ENCODE measurements around the gene ZNF124.

Gene ZNF124

GRCh38 chr1:247212012-247212411 is 40.2 kb upstream of the ZNF124 start:
- no peak for TF ChIP-seq EP300 (IDR thresholded peaks at IDR 0.05; ENCODE audit: borderline replicate concordance)
- no peak for TF ChIP-seq USF1 (IDR thresholded peaks at IDR 0.05)
- TF ChIP-seq CEBPB (IDR thresholded peaks at IDR 0.05): no peak

- TF ChIP-seq ZBTB7A (IDR thresholded peaks at IDR 0.05; ENCODE audit: low read depth) (no peak), USF1 (IDR thresholded peaks at IDR 0.05) (no peak), MAX (IDR thresholded peaks at IDR 0.05) (no peak), FOXM1 (IDR thresholded peaks at IDR 0.05; ENCODE audit: borderline replicate concordance, low read depth) (no peak), EP300 (IDR thresholded peaks at IDR 0.05; ENCODE audit: borderline replicate concordance) (no peak), YY1 (IDR thresholded peaks at IDR 0.05; ENCODE audit: low read depth) (no peak), TEAD4 (IDR thresholded peaks at IDR 0.05) (no peak), EGR1 (IDR thresholded peaks at IDR 0.05) (no peak), TCF12 (IDR thresholded peaks at IDR 0.05; ENCODE audit: low read depth) (no peak), CREB1 (IDR thresholded peaks at IDR 0.05; ENCODE audit: low read depth) (no peak), TAF1 (IDR thresholded peaks at IDR 0.05; ENCODE audit: low read depth) (no peak), CEBPB (IDR thresholded peaks at IDR 0.05) (no peak), RAD21 (IDR thresholded peaks at IDR 0.05; ENCODE audit: low read depth) (no peak), REST (IDR thresholded peaks at IDR 0.05; ENCODE audit: low read depth) (no peak)
These were observed 39.5 kb upstream of the ZNF124 start for GRCh38 chr1:247211339-247211738.

GRCh38 chr1:247210376-247211117 is 38.7 kb upstream of the ZNF124 start:
- TF ChIP-seq USF1 (IDR thresholded peaks at IDR 0.05) (peak; percentile 8; the same call in 1 of the 2 replicates), EGR1 (IDR thresholded peaks at IDR 0.05) (no peak), CREB1 (IDR thresholded peaks at IDR 0.05; ENCODE audit: low read depth) (peak; percentile 65), YY1 (IDR thresholded peaks at IDR 0.05; ENCODE audit: low read depth) (0 out of 2 replicates have a peak, but pooled peaks have one; percentile 42), ZBTB7A (IDR thresholded peaks at IDR 0.05; ENCODE audit: low read depth) (peak; percentile 79), TAF1 (IDR thresholded peaks at IDR 0.05; ENCODE audit: low read depth) (peak; percentile 90), TEAD4 (IDR thresholded peaks at IDR 0.05) (no peak), NFIC (IDR thresholded peaks at IDR 0.05) (peak; percentile 62), REST (IDR thresholded peaks at IDR 0.05; ENCODE audit: low read depth) (0 out of 2 replicates have a peak, but pooled peaks have one; percentile 4), RAD21 (IDR thresholded peaks at IDR 0.05; ENCODE audit: low read depth) (no peak), TCF12 (IDR thresholded peaks at IDR 0.05; ENCODE audit: low read depth) (peak; percentile 50; the same call in 1 of the 2 replicates), CEBPB (IDR thresholded peaks at IDR 0.05) (no peak), MAX (IDR thresholded peaks at IDR 0.05) (peak; percentile 78), EP300 (IDR thresholded peaks at IDR 0.05; ENCODE audit: borderline replicate concordance) (no peak), FOXM1 (IDR thresholded peaks at IDR 0.05; ENCODE audit: borderline replicate concordance, low read depth) (0 out of 2 replicates have a peak, but pooled peaks have one; percentile 31)

- no peak for TF ChIP-seq YY1 (IDR thresholded peaks at IDR 0.05; ENCODE audit: low read depth)
- TF ChIP-seq ZBTB7A (IDR thresholded peaks at IDR 0.05; ENCODE audit: low read depth): no peak
- no peak for TF ChIP-seq CREB1 (IDR thresholded peaks at IDR 0.05; ENCODE audit: low read depth)
- no peak for TF ChIP-seq TEAD4 (IDR thresholded peaks at IDR 0.05)
- TF ChIP-seq RAD21 (IDR thresholded peaks at IDR 0.05; ENCODE audit: low read depth): no peak
- TF ChIP-seq EP300 (IDR thresholded peaks at IDR 0.05; ENCODE audit: borderline replicate concordance): no peak
- no peak for TF ChIP-seq USF1 (IDR thresholded peaks at IDR 0.05)
- no peak for TF ChIP-seq REST (IDR thresholded peaks at IDR 0.05; ENCODE audit: low read depth)
- TF ChIP-seq FOXM1 (IDR thresholded peaks at IDR 0.05; ENCODE audit: borderline replicate concordance, low read depth): no peak
- no peak for TF ChIP-seq TAF1 (IDR thresholded peaks at IDR 0.05; ENCODE audit: low read depth)
- no peak for TF ChIP-seq TCF12 (IDR thresholded peaks at IDR 0.05; ENCODE audit: low read depth)
- no peak for TF ChIP-seq CEBPB (IDR thresholded peaks at IDR 0.05)
- TF ChIP-seq NFIC (IDR thresholded peaks at IDR 0.05): no peak
- no peak for TF ChIP-seq EGR1 (IDR thresholded peaks at IDR 0.05)
- no peak for TF ChIP-seq MAX (IDR thresholded peaks at IDR 0.05)
These were observed 38.2 kb upstream of the ZNF124 start for GRCh38 chr1:247210062-247210375.

Measured in Ishikawa (cell line).